Fibroblast of mammary gland (primary cell): Measurements from ENCODE around the gene ANKRD16.
"Not testable (repeated sequence)": the region's sequence is repeated elsewhere in the genome, so short reads cannot be mapped to it uniquely, and the experiment has no call there.

Source experiments
- DNase-seq: peaks from one replicate; pipeline ENCODE4 v3.0.0-alpha.2; 2010; ENCODE audit warnings: low read depth
- H3K4me3 ChIP-seq: 2 replicates; pipeline ENCODE4 v1.5.1; 2011; ENCODE audit warnings: low read depth, mild to moderate bottlenecking, low read length, moderate library complexity; ENCODE audit not compliant: control insufficient read depth
- CTCF ChIP-seq: conservative IDR thresholded peaks from 2 replicates; pipeline ENCODE4 v1.5.1; 2011; ENCODE audit warnings: low read depth, low read length, inconsistent platforms; ENCODE audit not compliant: control insufficient read depth, insufficient read depth

The ANKRD16 gene

DNA sequence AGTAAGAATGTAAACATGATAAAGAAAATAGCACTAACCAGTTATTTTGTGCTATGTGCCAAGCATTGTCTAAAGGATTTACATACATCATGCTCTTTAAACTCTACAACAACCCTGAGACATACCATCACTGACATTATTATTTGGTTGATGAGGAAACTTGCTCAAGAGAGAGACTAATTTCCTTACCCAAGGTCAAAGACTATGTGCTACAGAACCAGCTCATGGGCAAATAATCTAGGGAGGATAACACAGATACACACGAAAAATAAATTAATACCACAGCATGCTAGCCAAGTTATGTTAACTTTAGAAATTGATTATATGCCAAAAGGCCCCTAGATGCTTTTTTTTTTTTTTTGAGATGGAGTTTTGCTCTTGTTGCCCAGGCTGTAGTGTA is 2.7 kb downstream of the ANKRD16 start:
- no peak for TF ChIP-seq CTCF
- no peak for DNase-seq
- no peak overlapping the region for H3K4me3 ChIP-seq

GRCh38 chr10:5885619-5886018 is 4.1 kb downstream of the ANKRD16 start:
- no peak for TF ChIP-seq CTCF
- no peak overlapping the region for H3K4me3 ChIP-seq
- DNase-seq = no peak

- no peak for DNase-seq
- H3K4me3 ChIP-seq = no peak overlapping the region
- no peak for TF ChIP-seq CTCF
These were observed 6.7 kb downstream of the ANKRD16 start for GRCh38 chr10:5882961-5883360.

DNA sequence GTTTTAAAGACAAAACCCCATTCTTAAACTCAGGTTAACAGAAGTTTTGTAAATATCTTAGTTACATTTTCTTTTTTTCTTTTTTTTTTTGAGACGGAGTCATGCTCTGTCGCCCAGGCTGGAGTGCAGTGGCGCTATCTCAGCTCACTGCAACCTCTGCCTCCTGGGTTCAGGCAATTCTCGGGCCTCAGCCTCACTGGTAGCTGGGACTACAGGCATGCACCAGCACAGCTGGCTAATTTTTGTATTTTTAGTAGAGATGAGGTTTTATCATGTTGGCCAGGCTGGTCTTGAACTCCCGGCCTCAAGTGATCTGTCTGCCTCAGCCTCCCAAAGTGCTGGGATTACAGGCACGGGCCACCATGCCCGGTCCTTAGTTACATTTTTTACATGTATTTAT is 12.7 kb downstream of the ANKRD16 start:
- H3K4me3 ChIP-seq, DNase-seq: not testable (repeated sequence)

GRCh38 chr10:5876181-5876768 is 13.4 kb downstream of the ANKRD16 start:
- H3K4me3 ChIP-seq = peak overlapping the region; percentile 22
- peak; percentile 95 for DNase-seq
- TF ChIP-seq CTCF = no peak

DNA sequence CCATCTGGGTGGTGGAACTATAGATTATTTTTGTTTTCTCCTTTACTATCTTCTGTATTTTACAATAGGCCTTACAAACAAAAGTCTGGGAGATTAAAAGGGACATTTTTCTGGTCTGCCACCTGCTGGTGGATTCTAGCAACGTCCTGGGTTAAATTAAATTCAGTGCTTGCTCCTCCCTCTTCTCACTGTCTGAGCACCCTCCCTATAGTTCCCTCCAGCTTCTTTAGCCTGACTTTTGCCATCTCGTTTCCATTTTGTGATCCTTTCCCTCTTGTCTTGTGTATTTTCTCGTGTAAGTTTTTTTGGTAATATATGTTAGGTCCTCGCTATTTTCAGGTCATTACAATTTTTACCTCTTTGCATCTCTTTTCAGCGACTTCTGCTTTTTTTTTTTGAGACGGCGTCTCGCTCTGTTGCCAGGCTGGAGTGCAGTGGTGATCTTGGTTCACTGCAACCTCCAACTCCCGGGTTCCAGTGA is 16.1 kb downstream of the ANKRD16 start:
- H3K4me3 ChIP-seq = no peak overlapping the region
- peak; percentile 79 for DNase-seq
- TF ChIP-seq CTCF = peak; percentile 78

DNA sequence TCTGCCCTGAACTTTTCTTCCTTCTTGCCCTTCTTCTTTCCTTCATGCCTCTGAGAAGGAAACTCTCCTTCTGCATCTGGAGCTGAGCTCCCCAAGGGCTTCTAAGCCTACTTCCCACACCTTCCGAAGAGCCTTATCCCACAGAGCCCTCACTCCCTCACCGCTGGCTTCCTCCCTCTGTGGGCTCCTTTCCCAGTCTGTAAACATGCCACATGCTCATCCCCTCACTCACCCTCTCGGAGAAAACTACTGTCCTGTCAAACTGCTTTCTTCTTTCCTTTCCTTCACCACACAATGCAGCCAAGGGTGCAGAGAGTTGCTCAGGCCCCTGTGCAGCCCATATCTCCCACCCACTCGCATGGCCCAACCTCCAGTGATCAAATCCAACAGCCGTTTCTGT is 18.1 kb downstream of the ANKRD16 start:
- no peak for TF ChIP-seq CTCF
- H3K4me3 ChIP-seq = no peak overlapping the region
- DNase-seq = peak; percentile 75
